ENCODE results near the gene TERT. TPM values are rescaled to one million over a fixed set of nuclear protein-coding genes. Genes with fewer than 3 reads are reported as not detected.

Gene TERT
- total and polyA plus RNA-seq, 2 of the 8 experiments (the other 6 are each of a cell fraction or from before 2014, with no cell fraction given): 13.1 to 23.1 TPM

DNA sequence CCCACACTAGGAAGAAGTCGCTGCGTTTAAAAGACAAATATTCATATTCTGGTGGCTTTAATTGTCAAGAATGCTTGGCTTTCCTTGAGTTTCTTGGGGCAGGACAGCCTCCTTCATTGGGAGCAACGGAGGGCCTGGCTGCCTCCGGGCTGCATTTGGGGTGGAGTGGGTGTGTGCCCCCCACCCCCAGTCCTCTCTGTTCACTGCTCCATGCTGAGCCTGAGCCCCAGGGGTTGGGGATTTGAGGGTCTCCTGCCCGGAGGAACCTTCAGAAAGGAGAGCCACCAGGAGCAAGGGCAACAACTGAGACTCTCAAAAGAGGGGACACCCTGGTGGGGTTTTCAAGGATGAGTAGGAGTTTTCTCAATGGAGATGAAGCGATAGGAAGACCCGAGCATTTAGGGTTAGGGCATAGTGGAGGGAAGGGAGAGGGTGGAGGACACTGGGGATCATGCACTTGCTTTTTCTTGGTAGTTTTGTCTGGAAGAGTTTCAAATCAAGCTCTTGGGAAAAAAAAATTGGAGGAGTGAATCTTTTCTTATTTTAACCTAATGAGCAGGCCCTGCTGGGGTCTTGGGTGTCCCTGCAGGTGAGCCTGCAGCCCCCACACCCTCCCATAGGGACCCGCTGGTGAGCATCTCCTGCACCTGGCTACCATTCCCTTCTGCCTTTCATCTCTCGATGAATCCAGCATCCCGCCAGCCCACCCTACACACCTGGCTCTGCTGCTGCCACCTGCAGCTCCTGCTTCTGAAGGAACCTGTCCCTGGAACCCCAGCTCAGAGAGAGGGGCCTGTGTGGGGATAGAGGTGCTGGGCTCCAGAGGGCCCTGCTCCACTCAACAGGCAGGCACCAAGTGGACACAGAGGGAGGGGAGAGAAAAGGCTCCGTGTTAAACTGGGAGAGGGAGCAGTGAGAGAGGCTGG, 89.3 kb downstream of the TERT start:
- H4K20me1 ChIP-seq (replicated peaks in 1 of 2; ENCODE audit: control insufficient read depth in 1 of 2, insufficient read depth in 2 of 2, low read length in 2 of 2): no peaks in the 10 kb centered on the region
- no peak overlapping the region for H2BK120ac ChIP-seq (replicated peaks; ENCODE audit: low read depth, low read length)
- H3K9ac ChIP-seq (replicated peaks in 1 of 4; ENCODE audit: extremely low read depth in 1 of 4, low read depth in 3 of 4, low read length in 3 of 4): no peak overlapping the region
- H3K9me3 ChIP-seq (ENCODE audit: insufficient read depth in 2 of 2, low read depth in 1 of 2, low read length in 1 of 2): no peaks in the 10 kb centered on the region
- H3K27me3 ChIP-seq (replicated peaks in 1 of 4; ENCODE audit: control insufficient read depth in 3 of 4, extremely low read depth in 1 of 4, insufficient read depth in 3 of 4, low read length in 3 of 4): no peaks in the 10 kb centered on the region; a peak in 1 of 7 replicates
- no peak overlapping the region for H3K56ac ChIP-seq (replicated peaks; ENCODE audit: insufficient read length, low read depth, low read length)
- H4K8ac ChIP-seq (ENCODE audit: extremely low read depth, insufficient read depth, low read length): no peak overlapping the region
- no peak overlapping the region for H2BK20ac ChIP-seq (ENCODE audit: low read length)
- ChIA-PET POLR2A (ENCODE audit: partially characterized antibody) (interaction anchor here (0.8 kb wide), 1 partner anchor 43 kb away, joined by 3 read pairs; no protein-coding TSS in a partner anchor), CTCF (ENCODE audit: partially characterized antibody) (interaction anchor here (0.7 to 3.7 kb wide), 12 partner anchors 10 to 299 kb away, joined by 3 to 15 read pairs (median 3); no protein-coding TSS in a partner anchor)
- no peak overlapping the region for H3K14ac ChIP-seq (ENCODE audit: insufficient read length)
- H3K36me3 ChIP-seq (ENCODE audit: control insufficient read depth in 2 of 4, insufficient read depth in 4 of 4, low read length in 3 of 4): no peaks in the 10 kb centered on the region
- no peaks in the 10 kb centered on the region for H3K23me2 ChIP-seq (ENCODE audit: low read depth, low read length)
- no peak overlapping the region for H4K5ac ChIP-seq (ENCODE audit: insufficient read length, low read depth, low read length)
- no peak overlapping the region for H2BK12ac ChIP-seq (ENCODE audit: low read depth, low read length)
- no peak overlapping the region for H2BK5ac ChIP-seq (ENCODE audit: low read depth, low read length)
- H3K23ac ChIP-seq (ENCODE audit: insufficient read length): no peak overlapping the region
- H3K4me1 ChIP-seq (replicated peaks in 1 of 4; ENCODE audit: control insufficient read depth in 3 of 4, insufficient read depth in 4 of 4, low read length in 3 of 4): peaks cover 0 to 3% (median 0%) of the 10 kb centered on the region in 4 experiments; a peak in 1 of 7 replicates
- H3K4ac ChIP-seq (replicated peaks; ENCODE audit: insufficient read length, low read depth, low read length): no peak overlapping the region
- no peak overlapping the region for H3K27ac ChIP-seq (ENCODE audit: low read depth, low read length)
- no peak for FAIRE-seq
- no peak overlapping the region for H2AK5ac ChIP-seq (ENCODE audit: low read depth, low read length)
- no peak for DNase-seq (ENCODE audit: low read depth in 1 of 2, low spot score in 2 of 2)
- H2BK15ac ChIP-seq (ENCODE audit: low read length): no peak overlapping the region
- H2AFZ ChIP-seq (ENCODE audit: low read length): no peak overlapping the region
- H4K91ac ChIP-seq (replicated peaks; ENCODE audit: insufficient read length, low read length): no peak overlapping the region
- H3K4me3 ChIP-seq (ENCODE audit: extremely low read depth in 1 of 4, insufficient read depth in 2 of 4, low read depth in 3 of 4, low read length in 4 of 4): no peak overlapping the region
- no peaks in the 10 kb centered on the region for H3K79me2 ChIP-seq (ENCODE audit: control insufficient read depth in 1 of 2, insufficient read depth in 2 of 2, low read length in 2 of 2)
- H3K79me1 ChIP-seq (ENCODE audit: low read depth, low read length): no peaks in the 10 kb centered on the region
- 72% methylated on average over 10 of the region's 11 CpGs; no CpG with 5 or more reads in 1 of the 2 experiments for WGBS, 2 experiments (ENCODE audit: extremely low coverage in 1 of 2, insufficient coverage in 1 of 2, insufficient read length in 1 of 2, insufficient replicate concordance in 2 of 2, low coverage in 1 of 2, low lambda C conversion rate in 2 of 2, missing lambda C conversion rate in 1 of 2)
- no peak overlapping the region for H3K4me2 ChIP-seq (ENCODE audit: insufficient read depth in 1 of 2, low read depth in 2 of 2, low read length in 2 of 2)
- no peak overlapping the region for H3K18ac ChIP-seq (ENCODE audit: extremely low read depth, low read length)
- TF ChIP-seq YY1 (IDR thresholded peaks at IDR 0.05; ENCODE audit: low read depth, low read length): no peak
- no peak for TF ChIP-seq ATF3 (IDR thresholded peaks at IDR 0.05; ENCODE audit: insufficient read depth, low read depth, low read length)
- no peak for TF ChIP-seq RBBP5 (IDR thresholded peaks at IDR 0.05; ENCODE audit: borderline replicate concordance, low read depth, low read length)
- no peak for TF ChIP-seq SAP30 (IDR thresholded peaks at IDR 0.05; ENCODE audit: insufficient read depth, insufficient replicate concordance, low read length)
- TF ChIP-seq BRCA1 (IDR thresholded peaks at IDR 0.05; ENCODE audit: low read depth, low read length): no peak
- TF ChIP-seq RXRA (IDR thresholded peaks at IDR 0.05; ENCODE audit: insufficient read depth, low read depth, low read length): no peak
- TF ChIP-seq GABPA (IDR thresholded peaks at IDR 0.05; ENCODE audit: borderline replicate concordance, insufficient read depth, low read length): no peak
- TF ChIP-seq SIX5 (IDR thresholded peaks at IDR 0.05; ENCODE audit: low read depth, low read length): no peak
- no peak for TF ChIP-seq HDAC6 (IDR thresholded peaks at IDR 0.05; ENCODE audit: low read depth, low read length)
- no peak for TF ChIP-seq CHD1 (IDR thresholded peaks at IDR 0.05; ENCODE audit: low read depth, low read length)
- no peak for TF ChIP-seq PHF8 (conservative IDR thresholded peaks at IDR 0.05; ENCODE audit: low read depth, low read length)
